T follicular helper cell (primary cell): ENCODE data around the gene NDUFB2.
"Not testable (repeated sequence)": the region's sequence is repeated elsewhere in the genome, so short reads cannot be mapped to it uniquely, and the experiment has no call there.

ENCODE experiments used
- DNase-seq: peaks from one replicate; pipeline ENCODE4 v3.0.0-alpha.2; 2020; ENCODE audit warnings: low read depth

NDUFB2 gene

GRCh38 chr7:140672382-140673062 is 24.0 kb upstream of the NDUFB2 start, which contains the start of gene ADCK2:
TSS of gene ADCK2 (plus strand) at chr7:140672945. CDS start at chr7:140673331, 386 bp downstream.
- DNase-seq, result peak; percentile 40

GRCh38 chr7:140673063-140673773 is 23.3 kb upstream of the NDUFB2 start:
- peak; percentile 43 for DNase-seq

DNA sequence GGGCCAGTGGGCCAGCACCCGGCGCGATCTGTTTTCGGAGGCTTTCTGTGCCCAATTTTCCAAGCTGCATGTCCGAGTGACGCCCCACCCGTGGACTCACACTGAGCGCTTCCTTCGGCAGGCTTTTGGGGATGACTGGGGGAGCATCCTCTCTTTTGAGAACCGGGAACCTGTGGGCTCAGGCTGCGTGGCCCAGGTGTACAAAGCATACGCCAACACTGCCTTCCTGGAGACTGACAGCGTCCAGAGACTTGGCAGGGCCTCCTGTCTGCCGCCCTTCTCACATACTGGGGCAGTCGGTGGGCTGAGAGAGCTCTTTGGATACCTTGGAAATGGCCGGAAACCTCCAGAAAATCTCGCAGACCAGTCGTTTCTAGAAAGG is 22.7 kb upstream of the NDUFB2 start:
- no peak for DNase-seq

DNA sequence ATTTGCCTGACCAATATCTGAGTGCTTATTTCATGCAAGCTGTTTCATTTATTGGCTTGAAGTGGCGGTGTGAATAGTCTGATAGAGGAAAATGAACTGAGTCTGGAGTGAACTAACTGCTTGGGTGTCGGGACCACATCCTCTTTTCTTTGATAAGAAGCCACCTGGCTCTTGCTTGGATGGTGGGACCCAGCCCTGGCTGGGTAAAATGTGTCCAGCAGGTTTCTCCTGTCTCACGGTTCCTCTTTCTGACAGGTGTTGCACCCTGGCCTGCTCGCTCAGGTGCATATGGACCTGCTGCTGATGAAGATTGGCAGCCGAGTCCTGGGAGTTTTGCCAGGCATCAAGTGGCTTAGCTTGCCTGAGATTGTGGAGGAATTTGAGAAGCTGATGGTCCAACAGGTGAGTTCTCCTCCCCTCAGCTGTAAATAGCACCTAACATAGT is 22.1 kb upstream of the NDUFB2 start:
- DNase-seq, result no peak

DNA sequence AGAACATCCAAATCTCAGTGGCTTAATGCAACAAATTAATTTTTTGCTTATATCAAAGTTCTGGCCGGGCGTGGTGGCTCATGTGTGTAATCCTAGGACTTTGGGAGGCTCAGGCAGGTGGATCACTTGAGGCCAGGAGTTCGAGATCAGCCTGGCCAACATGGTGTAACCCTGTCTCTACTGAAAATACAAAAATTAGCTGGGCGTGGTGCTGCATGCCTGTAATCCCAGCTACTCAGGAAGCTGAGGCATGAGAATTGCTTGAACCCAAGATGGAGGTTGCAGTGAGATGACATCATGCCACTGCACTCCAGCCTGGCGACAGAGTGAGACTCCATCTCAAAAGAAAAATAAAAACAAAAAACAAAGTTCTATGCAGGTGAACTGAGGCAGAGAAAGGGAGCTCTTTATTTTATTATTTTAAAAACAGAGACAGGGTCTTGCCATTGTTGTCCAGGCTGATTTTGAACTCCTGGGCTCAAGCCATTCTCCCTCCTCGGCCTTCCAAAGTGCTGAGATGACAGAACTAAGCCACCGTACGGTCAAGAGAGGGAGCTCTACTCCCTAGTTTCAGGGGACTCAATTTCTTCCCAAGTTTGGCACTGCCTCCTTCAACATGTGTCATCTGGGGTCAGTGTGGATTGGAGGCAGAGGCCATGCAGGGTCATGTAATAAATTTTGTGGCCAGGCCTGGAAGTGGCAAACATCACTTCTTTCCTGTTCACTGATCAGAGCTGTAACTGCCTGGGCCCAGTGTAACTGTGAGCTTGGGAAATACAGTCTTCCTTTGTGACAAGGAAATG is 21.4 kb upstream of the NDUFB2 start:
- no peak for DNase-seq

DNA sequence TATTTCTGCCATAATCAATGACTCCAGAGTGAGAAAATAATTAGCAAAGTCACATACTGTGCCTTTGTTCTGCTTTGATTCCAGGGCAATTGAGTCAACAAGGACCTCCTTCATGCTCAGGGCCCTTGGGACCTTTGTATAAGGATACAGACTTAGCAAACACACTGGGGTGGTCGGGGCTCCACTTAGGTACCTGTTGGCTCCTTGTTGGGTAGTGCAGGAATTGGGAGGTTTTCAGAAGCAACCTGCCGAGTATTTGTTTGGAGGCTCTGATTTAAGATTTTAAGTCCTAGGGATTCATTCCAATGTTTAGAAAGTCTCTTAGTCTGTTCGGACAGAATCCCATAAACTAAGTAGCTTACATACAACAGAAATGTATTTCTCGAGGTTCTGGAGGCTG is 20.8 kb upstream of the NDUFB2 start:
- no peak for DNase-seq

DNA sequence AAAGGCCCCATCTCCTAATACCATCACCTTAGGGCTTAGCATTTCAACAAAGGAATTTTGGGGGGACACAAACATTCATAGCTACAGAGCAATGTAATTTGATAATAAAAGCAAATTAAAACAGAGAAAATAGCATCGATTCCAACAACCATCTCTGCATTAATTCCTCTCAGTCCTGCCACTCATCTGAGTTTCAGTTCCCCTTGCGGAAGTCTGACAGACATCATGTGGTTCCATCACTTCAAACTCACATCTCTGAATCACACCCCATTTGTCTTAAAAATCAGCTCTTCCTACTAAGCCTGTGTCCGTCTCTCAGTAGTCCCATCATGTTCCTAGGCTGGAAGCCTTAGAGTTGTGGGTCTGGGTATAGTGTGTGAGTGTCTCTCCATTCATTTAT is 20.2 kb upstream of the NDUFB2 start:
- no peak for DNase-seq

GRCh38 chr7:140676956-140677355 is 19.6 kb upstream of the NDUFB2 start:
- not testable (repeated sequence) for DNase-seq

DNA sequence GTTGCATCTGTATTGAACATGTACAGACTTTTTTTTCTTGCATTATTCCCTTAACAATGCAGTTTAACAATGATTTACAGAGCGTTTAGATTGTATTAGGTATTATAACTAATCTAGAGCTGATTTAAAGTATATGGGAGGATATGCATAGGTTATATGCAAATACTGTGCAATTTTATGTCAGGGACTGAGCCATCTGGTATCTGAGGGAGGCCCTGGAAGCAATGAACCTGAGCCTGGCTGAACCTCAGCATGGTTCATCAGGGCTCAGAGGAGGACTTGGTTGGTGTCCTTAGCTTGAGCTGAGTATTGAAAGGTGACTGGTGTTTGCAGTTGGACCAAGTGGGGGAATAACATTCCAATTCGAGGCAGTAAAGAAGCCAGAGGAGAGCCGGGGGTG is 19.0 kb upstream of the NDUFB2 start:
- no peak for DNase-seq

GRCh38 chr7:140678081-140678815 is 18.3 kb upstream of the NDUFB2 start:
- DNase-seq, result no peak

GRCh38 chr7:140678816-140679130 is 17.7 kb upstream of the NDUFB2 start:
- DNase-seq, result no peak

DNA sequence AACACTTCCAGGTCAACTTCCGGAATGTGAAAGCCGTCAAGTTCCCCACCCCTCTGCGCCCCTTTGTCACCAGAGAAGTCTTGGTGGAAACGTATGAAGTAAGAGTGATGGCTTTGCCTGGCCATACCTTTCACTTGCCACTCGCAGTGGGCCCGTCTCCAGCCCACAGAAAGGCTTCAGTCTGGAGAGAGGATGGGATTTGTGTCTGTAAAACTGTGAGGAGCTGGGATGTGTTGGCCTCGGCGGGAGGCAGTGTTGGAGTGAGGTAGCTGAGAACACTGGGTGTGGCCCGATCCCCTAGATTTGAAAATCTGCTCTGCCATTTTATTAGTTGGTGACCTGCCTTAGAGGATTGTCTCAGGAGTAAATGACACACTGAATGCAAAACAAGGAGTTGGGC is 17.3 kb upstream of the NDUFB2 start:
- DNase-seq, result no peak

DNA sequence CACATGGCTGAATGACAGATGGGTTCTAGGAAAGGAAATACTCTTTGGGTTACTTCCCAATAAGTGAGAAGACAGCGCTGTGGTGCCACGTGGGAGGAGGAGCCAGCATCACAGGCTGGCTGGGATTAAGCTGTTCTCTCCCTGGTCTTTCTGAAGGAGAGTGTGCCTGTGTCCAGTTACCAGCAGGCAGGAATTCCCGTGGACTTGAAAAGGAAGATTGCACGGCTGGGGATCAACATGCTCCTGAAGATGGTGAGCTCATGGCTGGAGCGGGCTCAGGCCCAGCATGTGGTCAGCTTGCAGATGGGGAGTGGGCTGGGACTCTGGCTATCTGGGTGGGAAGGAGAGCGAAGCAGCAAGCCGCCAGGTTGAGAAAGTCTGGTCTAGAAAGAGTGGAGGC is 15.6 kb upstream of the NDUFB2 start:
- no peak for DNase-seq

- no peak for DNase-seq
Measured at GRCh38 chr7:140681766-140682165, 14.7 kb upstream of the NDUFB2 start.

DNA sequence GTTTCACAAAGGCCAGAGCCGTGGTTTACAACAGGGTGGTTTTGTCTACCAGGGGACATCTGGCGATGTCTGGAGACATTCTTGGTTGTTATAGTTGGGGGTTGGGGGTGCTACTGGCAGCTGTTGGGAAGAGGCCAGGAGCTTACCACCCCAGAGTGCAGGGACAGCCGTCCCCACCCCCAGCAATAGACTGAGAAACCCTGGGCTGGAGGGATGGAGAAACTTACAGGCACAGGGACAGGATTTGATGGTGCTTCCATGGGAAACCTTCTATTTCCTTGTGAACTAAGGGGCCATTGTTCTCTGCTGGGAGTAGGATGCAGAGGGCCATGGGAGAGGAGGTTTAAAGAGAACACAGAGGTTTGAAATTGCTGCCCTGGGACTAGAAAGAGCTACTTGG is 12.9 kb upstream of the NDUFB2 start:
- no peak for DNase-seq

DNA sequence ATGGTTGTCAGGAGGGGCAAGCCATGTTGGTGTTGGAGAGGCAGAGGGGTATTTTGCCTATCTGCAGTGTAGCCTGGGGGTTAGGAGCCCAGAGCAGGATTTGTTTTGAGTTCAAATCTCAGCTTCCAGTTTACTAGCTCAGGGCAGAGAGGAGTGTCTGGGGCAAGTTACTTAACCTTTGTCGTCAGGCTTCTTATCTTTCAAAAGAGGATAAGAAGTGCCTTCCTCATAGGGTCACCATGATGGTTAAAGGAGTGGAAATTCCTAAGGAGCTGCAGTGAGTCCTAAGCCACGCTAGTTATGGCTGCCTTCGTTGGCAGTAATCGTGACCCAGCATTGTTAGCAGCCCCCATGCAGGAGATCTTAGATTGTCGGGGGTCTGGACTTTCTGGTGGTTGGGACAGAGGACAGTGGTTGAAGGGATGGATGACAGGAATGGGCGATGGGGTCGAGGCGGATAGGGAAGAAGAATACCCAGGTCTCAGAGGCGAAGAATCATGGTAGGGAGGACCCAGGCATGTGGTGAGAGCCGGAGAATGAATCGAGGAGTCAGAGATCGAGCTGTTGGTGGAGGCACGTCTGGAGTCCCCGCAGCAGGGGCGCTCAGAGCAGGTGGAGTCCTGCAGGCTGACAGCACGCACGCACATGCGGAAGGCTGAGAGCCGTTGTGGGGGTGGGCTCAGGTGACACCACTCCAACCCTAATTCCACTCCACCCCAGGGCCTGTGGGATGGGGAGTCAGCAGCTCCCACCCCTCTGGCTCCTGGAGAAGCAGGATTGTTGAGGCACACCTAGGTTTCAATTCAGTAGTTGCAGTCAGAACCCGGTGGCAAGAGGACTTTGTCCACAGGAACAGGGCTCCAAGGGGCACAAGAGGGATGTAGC is 12.2 kb upstream of the NDUFB2 start:
- no peak for DNase-seq

- no peak for DNase-seq
Measured at GRCh38 chr7:140685407-140686087, 11.0 kb upstream of the NDUFB2 start.

DNA sequence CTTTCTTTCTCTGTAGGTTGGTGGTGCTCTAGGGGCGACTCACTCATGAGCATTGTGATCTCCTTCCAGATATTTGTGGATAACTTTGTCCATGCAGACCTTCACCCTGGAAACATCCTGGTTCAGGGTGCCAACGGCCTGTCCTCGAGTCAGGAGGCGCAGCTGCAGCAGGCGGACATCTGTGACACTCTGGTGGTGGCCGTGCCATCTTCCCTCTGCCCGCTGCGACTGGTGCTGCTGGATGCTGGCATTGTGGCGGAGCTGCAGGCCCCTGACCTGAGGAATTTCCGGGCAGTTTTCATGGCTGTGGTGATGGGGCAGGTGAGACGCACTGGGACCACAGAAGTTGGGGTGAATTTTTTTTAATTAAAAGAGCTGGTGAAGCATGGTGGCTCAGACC is 9.6 kb upstream of the NDUFB2 start:
- DNase-seq, result no peak

- DNase-seq, result no peak
Measured at GRCh38 chr7:140688341-140688740, 8.2 kb upstream of the NDUFB2 start.
